ENCODE results near the gene CCNB2.
"Not testable (repeated sequence)": the region's sequence is repeated elsewhere in the genome, so short reads cannot be mapped to it uniquely, and the experiment has no call there.

CCNB2 gene

DNA sequence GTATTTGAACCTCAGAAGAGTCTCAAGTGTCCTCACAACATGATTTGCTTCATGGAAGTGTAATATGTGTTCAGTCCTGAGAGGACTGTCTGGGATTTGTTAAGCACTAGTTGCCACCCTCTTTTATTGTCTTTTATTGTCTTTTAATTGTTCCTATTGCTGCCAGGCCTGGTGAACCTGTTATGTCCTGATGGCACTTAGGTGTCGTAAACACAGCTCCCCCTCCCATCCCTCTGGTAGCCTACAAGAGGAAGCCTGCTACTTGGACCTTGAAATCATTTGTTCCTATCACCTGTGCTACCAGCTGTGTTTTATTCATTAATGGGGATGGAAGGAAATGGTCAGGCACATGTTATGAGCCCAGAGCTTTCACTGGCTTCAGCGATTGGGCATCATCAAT lies 19.3 kb downstream of the CCNB2 start:
- TF ChIP-seq, protein P1, sequence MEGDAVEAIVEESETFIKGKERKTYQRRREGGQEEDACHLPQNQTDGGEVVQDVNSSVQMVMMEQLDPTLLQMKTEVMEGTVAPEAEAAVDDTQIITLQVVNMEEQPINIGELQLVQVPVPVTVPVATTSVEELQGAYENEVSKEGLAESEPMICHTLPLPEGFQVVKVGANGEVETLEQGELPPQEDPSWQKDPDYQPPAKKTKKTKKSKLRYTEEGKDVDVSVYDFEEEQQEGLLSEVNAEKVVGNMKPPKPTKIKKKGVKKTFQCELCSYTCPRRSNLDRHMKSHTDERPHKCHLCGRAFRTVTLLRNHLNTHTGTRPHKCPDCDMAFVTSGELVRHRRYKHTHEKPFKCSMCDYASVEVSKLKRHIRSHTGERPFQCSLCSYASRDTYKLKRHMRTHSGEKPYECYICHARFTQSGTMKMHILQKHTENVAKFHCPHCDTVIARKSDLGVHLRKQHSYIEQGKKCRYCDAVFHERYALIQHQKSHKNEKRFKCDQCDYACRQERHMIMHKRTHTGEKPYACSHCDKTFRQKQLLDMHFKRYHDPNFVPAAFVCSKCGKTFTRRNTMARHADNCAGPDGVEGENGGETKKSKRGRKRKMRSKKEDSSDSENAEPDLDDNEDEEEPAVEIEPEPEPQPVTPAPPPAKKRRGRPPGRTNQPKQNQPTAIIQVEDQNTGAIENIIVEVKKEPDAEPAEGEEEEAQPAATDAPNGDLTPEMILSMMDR (IDR thresholded peaks at IDR 0.05; ENCODE audit: insufficient read depth, low read length, missing control alignments) = no peak
- ChIA-PET POLR2A (no interaction called here), CTCF (interaction anchor here (1.1 to 2.4 kb wide), 3 partner anchors 9 to 377 kb away, joined by 3 to 5 read pairs (median 5); no protein-coding TSS in a partner anchor)
- DNase-seq (ENCODE audit: low read depth, low spot score) = no peak
- H3K4me3 ChIP-seq (ENCODE audit: low read depth, low read length) = no peak overlapping the region

DNA sequence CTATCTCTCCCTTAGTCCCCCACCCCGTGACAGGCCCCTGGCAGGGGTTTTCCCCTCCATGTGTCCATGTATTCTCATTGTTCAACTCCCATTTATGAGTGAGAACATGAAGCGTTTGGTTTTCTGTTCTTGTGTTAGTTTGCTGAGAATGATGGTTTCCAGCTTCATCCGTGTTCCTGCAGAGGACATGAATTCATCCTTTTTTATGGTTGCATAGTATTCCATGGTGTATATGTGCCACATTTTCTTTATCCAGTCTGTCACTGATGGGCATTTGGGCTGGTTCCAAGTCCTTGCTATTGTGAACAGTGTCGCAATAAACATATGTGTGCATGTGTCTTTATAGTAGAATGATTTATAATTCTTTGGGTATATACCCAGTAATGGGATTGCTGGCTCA lies 20.7 kb downstream of the CCNB2 start:
- POLR2A ChIA-PET; DNase-seq (ENCODE audit: low read depth, low spot score); H3K4me3 ChIP-seq (ENCODE audit: low read depth, low read length); CTCF ChIA-PET: not testable (repeated sequence)

GRCh38 chr15:59127255-59127654 lies 22.3 kb downstream of the CCNB2 start:
- CTCF ChIA-PET = interaction anchor here (0.8 kb wide), 1 partner anchor 11 kb away, joined by 3 read pairs; no protein-coding TSS in a partner anchor
- POLR2A ChIA-PET; DNase-seq (ENCODE audit: low read depth, low spot score); H3K4me3 ChIP-seq (ENCODE audit: low read depth, low read length): not testable (repeated sequence)

- H3K4me3 ChIP-seq (ENCODE audit: low read depth, low read length) = no peak overlapping the region
- CTCF ChIA-PET = interaction anchor here (1.0 to 1.2 kb wide), 2 partner anchors 13 to 23 kb away, joined by 3 read pairs; no protein-coding TSS in a partner anchor
- TF ChIP-seq, protein P1 (IDR thresholded peaks at IDR 0.05; ENCODE audit: insufficient read depth, low read length, missing control alignments) = no peak
- POLR2A ChIA-PET = no interaction called here
- DNase-seq (ENCODE audit: low read depth, low spot score) = no peak
Measured at GRCh38 chr15:59131456-59131855, 26.5 kb downstream of the CCNB2 start.

- CTCF ChIA-PET = interaction anchor here (1.0 to 1.5 kb wide), 3 partner anchors 12 to 361 kb away, joined by 3 read pairs; no protein-coding TSS in a partner anchor
- TF ChIP-seq, protein P1 (IDR thresholded peaks at IDR 0.05; ENCODE audit: insufficient read depth, low read length, missing control alignments) = no peak
- POLR2A ChIA-PET = no interaction called here
- no peak overlapping the region for H3K4me3 ChIP-seq (ENCODE audit: low read depth, low read length)
- no peak for DNase-seq (ENCODE audit: low read depth, low spot score)
Measured at GRCh38 chr15:59131969-59132562, 27.1 kb downstream of the CCNB2 start.

- TF ChIP-seq, protein P1 (IDR thresholded peaks at IDR 0.05; ENCODE audit: insufficient read depth, low read length, missing control alignments) = no peak
- no peak for DNase-seq (ENCODE audit: low read depth, low spot score)
- ChIA-PET CTCF (interaction anchor here (0.8 to 1.7 kb wide), 3 partner anchors 11 to 906 kb away, joined by 3 to 5 read pairs (median 5); no protein-coding TSS in a partner anchor), POLR2A (no interaction called here)
- H3K4me3 ChIP-seq (ENCODE audit: low read depth, low read length) = no peak overlapping the region
Measured at GRCh38 chr15:59133929-59134427, 29.0 kb downstream of the CCNB2 start.

DNA sequence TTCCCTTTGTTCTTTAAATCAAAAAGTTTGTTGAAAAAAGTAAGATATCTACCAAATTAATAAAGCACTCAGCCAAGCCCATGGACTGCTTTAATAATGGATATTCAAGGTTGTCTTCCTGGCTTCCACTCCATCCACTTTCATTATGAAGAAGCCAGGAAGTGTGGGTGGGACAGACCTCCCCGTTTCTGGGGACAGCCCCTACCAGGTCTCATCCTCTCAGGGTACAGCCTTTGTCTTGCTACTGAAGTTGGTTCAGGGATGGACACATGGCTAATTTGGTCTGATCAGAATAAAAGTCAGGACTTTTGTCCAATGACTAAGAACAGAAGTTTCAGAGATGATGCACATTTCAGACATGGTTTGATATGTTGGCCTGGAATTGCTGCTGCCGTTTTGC lies 32.6 kb downstream of the CCNB2 start:
- ChIA-PET POLR2A (no interaction called here), CTCF (interaction anchor here (1.2 to 2.3 kb wide), 4 partner anchors 9 to 363 kb away, joined by 3 to 6 read pairs (median 4); no protein-coding TSS in a partner anchor)
- no peak overlapping the region for H3K4me3 ChIP-seq (ENCODE audit: low read depth, low read length)
- TF ChIP-seq, protein P1 (IDR thresholded peaks at IDR 0.05; ENCODE audit: insufficient read depth, low read length, missing control alignments) = no peak
- DNase-seq (ENCODE audit: low read depth, low spot score) = no peak
